ENCODE data around the gene DYRK1A. TPM values are rescaled to one million over a fixed set of nuclear protein-coding genes. Genes with fewer than 3 reads are reported as not detected.
"Not testable (repeated sequence)": the region's sequence is repeated elsewhere in the genome, so short reads cannot be mapped to it uniquely, and the experiment has no call there.

Gene DYRK1A
- polyA plus RNA-seq, 12 donors: 53.7 to 71.2 (median 62.3) TPM; not detected in 1

- not testable (repeated sequence) for DNase-seq
Measured at GRCh38 chr21:37524944-37525343, 158.4 kb downstream of the DYRK1A start.

GRCh38 chr21:37525810-37526209 is 159.2 kb downstream of the DYRK1A start:
- DNase-seq: no peak

GRCh38 chr21:37527103-37527502 is 160.5 kb downstream of the DYRK1A start:
- no peak for DNase-seq

- no peak for DNase-seq
Measured at GRCh38 chr21:37527716-37528115, 161.1 kb downstream of the DYRK1A start.

- DNase-seq: no peak
Measured at GRCh38 chr21:37528150-37528937, 161.8 kb downstream of the DYRK1A start.

- DNase-seq: no peak
Measured at GRCh38 chr21:37529649-37530048, 163.1 kb downstream of the DYRK1A start.

GRCh38 chr21:37530901-37531351 is 164.4 kb downstream of the DYRK1A start:
- DNase-seq: no peak

- DNase-seq: no peak
Measured at GRCh38 chr21:37531431-37531932, 164.9 kb downstream of the DYRK1A start.

- no peak for DNase-seq
Measured at GRCh38 chr21:37532868-37533780, 166.6 kb downstream of the DYRK1A start.

- DNase-seq: no peak
Measured at GRCh38 chr21:37534431-37534830, 167.9 kb downstream of the DYRK1A start.

GRCh38 chr21:37535130-37535529 is 168.6 kb downstream of the DYRK1A start:
- no peak for DNase-seq

GRCh38 chr21:37535672-37536071 is 169.1 kb downstream of the DYRK1A start:
- DNase-seq: no peak

- no peak for DNase-seq
Measured at GRCh38 chr21:37536616-37537278, 170.2 kb downstream of the DYRK1A start.

- DNase-seq: no peak
Measured at GRCh38 chr21:37537391-37537996, 170.9 kb downstream of the DYRK1A start.

- no peak for DNase-seq
Measured at GRCh38 chr21:37538971-37539590, 172.5 kb downstream of the DYRK1A start.

GRCh38 chr21:37541128-37541527 is 174.6 kb downstream of the DYRK1A start:
- DNase-seq: not testable (repeated sequence)

- DNase-seq: no peak
Measured at GRCh38 chr21:37542512-37542911, 175.9 kb downstream of the DYRK1A start.

GRCh38 chr21:37546299-37546908 is 179.8 kb downstream of the DYRK1A start:
- no peak for DNase-seq

GRCh38 chr21:37546949-37547614 is 180.5 kb downstream of the DYRK1A start:
- DNase-seq: no peak

GRCh38 chr21:37547615-37548200 is 181.1 kb downstream of the DYRK1A start:
- DNase-seq: no peak

Measured in muscle of arm (tissue), 12 donors.